ENCODE data around the gene ETS2.

GRCh38 chr21:38818325-38818723, 12.6 kb downstream of the ETS2 start:
- TF ChIP-seq CTCF (IDR thresholded peaks at IDR 0.05) (no peak), ZFX (IDR thresholded peaks at IDR 0.05; ENCODE audit: borderline replicate concordance) (no peak)
